Osteocyte (in vitro differentiated cells): Measurements from ENCODE around the gene FHIT. TPM values are rescaled to one million over a fixed set of nuclear protein-coding genes. Genes with fewer than 3 reads are reported as not detected.

Experiments used
- DNase-seq: peaks from one replicate; pipeline ENCODE4 v3.0.0; 2021; ENCODE audit warnings: mixed read lengths; ENCODE audit not compliant: unreplicated experiment; ENCODE audit errors: extremely low spot score
- H3K27ac Mint-ChIP-seq: one replicate; pipeline ENCODE4 v1.8.0; 2021; ENCODE audit warnings: mild to moderate bottlenecking, mixed read lengths; ENCODE audit not compliant: unreplicated experiment
- H3K27me3 Mint-ChIP-seq: one replicate; pipeline ENCODE4 v1.8.0; 2021; ENCODE audit warnings: mixed read lengths; ENCODE audit not compliant: unreplicated experiment
- H3K36me3 Mint-ChIP-seq: one replicate; pipeline ENCODE4 v1.8.0; 2021; ENCODE audit warnings: mixed read lengths; ENCODE audit not compliant: unreplicated experiment
- H3K4me1 Mint-ChIP-seq: one replicate; pipeline ENCODE4 v1.8.0; 2021; ENCODE audit warnings: mixed read lengths; ENCODE audit not compliant: unreplicated experiment
- H3K4me3 Mint-ChIP-seq: one replicate; pipeline ENCODE4 v1.8.0; 2021; ENCODE audit warnings: mild to moderate bottlenecking, moderate library complexity, mixed read lengths; ENCODE audit not compliant: unreplicated experiment
- H3K9me3 Mint-ChIP-seq: one replicate; pipeline ENCODE4 v1.8.0; 2021; ENCODE audit warnings: mixed read lengths; ENCODE audit not compliant: unreplicated experiment
- total RNA-seq: library from RNA; stranded (reverse); gene quantifications from 2 replicates; pipeline ENCODE4 v1.2.1, GENCODE V29; 2021
- TF ChIP-seq, protein P1 (sequence below): fragments of 200-600 bp; sonication (generic); IDR thresholded peaks from 2 replicates; pipeline ENCODE4 v1.5.0; 2021; ENCODE audit warnings: antibody characterized with exemption, mild to moderate bottlenecking, moderate library complexity

The FHIT gene
- total RNA-seq, 1 donor from 2014 or later = 2.3 TPM

- H3K4me1 Mint-ChIP-seq = no peaks in the 10 kb centered on the region
- TF ChIP-seq, protein P1, sequence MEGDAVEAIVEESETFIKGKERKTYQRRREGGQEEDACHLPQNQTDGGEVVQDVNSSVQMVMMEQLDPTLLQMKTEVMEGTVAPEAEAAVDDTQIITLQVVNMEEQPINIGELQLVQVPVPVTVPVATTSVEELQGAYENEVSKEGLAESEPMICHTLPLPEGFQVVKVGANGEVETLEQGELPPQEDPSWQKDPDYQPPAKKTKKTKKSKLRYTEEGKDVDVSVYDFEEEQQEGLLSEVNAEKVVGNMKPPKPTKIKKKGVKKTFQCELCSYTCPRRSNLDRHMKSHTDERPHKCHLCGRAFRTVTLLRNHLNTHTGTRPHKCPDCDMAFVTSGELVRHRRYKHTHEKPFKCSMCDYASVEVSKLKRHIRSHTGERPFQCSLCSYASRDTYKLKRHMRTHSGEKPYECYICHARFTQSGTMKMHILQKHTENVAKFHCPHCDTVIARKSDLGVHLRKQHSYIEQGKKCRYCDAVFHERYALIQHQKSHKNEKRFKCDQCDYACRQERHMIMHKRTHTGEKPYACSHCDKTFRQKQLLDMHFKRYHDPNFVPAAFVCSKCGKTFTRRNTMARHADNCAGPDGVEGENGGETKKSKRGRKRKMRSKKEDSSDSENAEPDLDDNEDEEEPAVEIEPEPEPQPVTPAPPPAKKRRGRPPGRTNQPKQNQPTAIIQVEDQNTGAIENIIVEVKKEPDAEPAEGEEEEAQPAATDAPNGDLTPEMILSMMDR = no peak
- DNase-seq = no peak
- H3K36me3 Mint-ChIP-seq = no peaks in the 10 kb centered on the region
- no peaks in the 10 kb centered on the region for H3K9me3 Mint-ChIP-seq
- no peak overlapping the region for H3K4me3 Mint-ChIP-seq
- peaks cover 13% of the 10 kb centered on the region for H3K27me3 Mint-ChIP-seq
- no peak overlapping the region for H3K27ac Mint-ChIP-seq
Observed at GRCh38 chr3:60424942-60425341, 826.3 kb downstream of the FHIT start.

GRCh38 chr3:60424034-60424433 is 827.2 kb downstream of the FHIT start:
- TF ChIP-seq, protein P1 = no peak
- no peak overlapping the region for H3K4me3 Mint-ChIP-seq
- peaks cover 16% of the 10 kb centered on the region for H3K27me3 Mint-ChIP-seq
- DNase-seq = no peak
- H3K27ac Mint-ChIP-seq = no peak overlapping the region
- H3K36me3 Mint-ChIP-seq = no peaks in the 10 kb centered on the region
- no peaks in the 10 kb centered on the region for H3K9me3 Mint-ChIP-seq
- H3K4me1 Mint-ChIP-seq = no peaks in the 10 kb centered on the region

DNA sequence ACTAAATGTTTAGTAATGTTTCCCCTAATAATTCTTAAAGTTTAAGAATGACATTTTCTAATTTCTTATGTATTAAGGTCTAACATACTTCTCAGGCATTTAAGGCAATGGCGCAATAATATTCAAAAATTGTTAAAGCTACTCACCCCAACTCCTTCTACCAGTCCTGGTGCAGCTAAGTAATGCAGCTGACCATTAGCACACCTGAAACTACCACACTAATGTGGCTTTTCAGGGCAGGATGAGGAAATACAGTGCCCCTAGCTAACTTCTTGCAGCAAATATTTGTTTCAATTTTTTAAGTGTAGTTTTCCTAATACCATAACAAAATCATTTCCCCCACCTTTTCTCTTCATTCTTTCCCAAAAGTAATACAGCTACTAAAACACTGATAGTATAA is 827.7 kb downstream of the FHIT start:
- H3K9me3 Mint-ChIP-seq = no peaks in the 10 kb centered on the region
- TF ChIP-seq, protein P1 = no peak
- no peak for DNase-seq
- no peaks in the 10 kb centered on the region for H3K4me1 Mint-ChIP-seq
- peaks cover 16% of the 10 kb centered on the region for H3K27me3 Mint-ChIP-seq
- no peak overlapping the region for H3K4me3 Mint-ChIP-seq
- no peaks in the 10 kb centered on the region for H3K36me3 Mint-ChIP-seq
- H3K27ac Mint-ChIP-seq = no peak overlapping the region

DNA sequence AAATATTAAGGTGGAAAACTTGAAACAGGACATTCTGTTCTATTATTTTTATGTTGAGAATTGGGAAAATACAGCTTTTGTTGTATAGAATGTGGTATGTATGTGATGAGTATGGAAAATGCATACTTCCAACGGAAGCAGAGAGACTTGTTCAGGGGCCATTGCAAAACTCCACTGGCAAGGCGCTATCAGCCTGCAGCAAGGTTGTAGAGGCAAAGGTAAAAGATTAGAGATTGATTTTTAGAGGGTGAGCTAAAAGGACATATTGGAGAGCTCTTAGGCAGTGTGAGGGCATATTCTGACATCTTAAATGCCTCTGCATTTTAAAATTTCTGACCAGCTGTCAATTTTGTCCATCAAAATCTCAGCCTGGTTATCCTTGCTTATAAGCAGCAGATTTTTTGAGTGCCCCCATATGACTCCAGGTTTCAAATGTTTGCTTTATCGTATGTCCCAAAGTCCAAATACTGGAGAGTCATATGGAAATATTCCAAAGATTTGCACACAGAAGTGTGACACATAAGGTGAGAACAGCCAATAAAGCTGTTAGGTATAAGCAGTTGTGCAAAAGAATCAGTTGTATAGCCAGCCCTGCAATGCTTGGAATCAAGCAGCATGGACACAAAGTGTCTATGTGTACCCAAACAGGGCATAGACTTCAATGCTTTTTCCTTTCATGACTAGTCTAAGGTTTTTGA is 829.4 kb downstream of the FHIT start:
- peaks cover 16% of the 10 kb centered on the region for H3K27me3 Mint-ChIP-seq
- H3K4me3 Mint-ChIP-seq = no peak overlapping the region
- no peaks in the 10 kb centered on the region for H3K4me1 Mint-ChIP-seq
- TF ChIP-seq, protein P1 = no peak
- no peak for DNase-seq
- no peaks in the 10 kb centered on the region for H3K36me3 Mint-ChIP-seq
- H3K27ac Mint-ChIP-seq = no peak overlapping the region
- H3K9me3 Mint-ChIP-seq = no peaks in the 10 kb centered on the region

- Mint-ChIP-seq H3K4me1 (no peaks in the 10 kb centered on the region), H3K36me3 (no peaks in the 10 kb centered on the region), H3K27me3 (peaks cover 13% of the 10 kb centered on the region), H3K9me3 (no peaks in the 10 kb centered on the region), H3K4me3 (no peak overlapping the region), H3K27ac (no peak overlapping the region)
- TF ChIP-seq, protein P1 = no peak
- DNase-seq = no peak
Observed at GRCh38 chr3:60417576-60417975, 833.7 kb downstream of the FHIT start.
